NT2/D1 (cell line): ENCODE data around the gene LZTS3.
"Not testable (repeated sequence)": the region's sequence is repeated elsewhere in the genome, so short reads cannot be mapped to it uniquely, and the experiment has no call there.

ENCODE experiments used
- DNase-seq: peaks from one replicate; pipeline ENCODE4 v3.0.0-alpha.2; 2011; ENCODE audit warnings: low read depth, low spot score
- H3K27me3 ChIP-seq: 2 replicates; pipeline ENCODE4 v1.6.0; 2011; ENCODE audit warnings: mild to moderate bottlenecking; ENCODE audit not compliant: insufficient read length, insufficient read depth
- H3K36me3 ChIP-seq: 2 replicates; pipeline ENCODE4 v1.6.1; 2011; ENCODE audit warnings: mild to moderate bottlenecking, low read length, mixed read lengths; ENCODE audit not compliant: insufficient read depth, insufficient read length
- H3K4me1 ChIP-seq: 2 replicates; pipeline ENCODE4 v1.5.1; 2011; ENCODE audit not compliant: insufficient read depth, insufficient read length
- H3K4me3 ChIP-seq: 2 replicates; pipeline ENCODE4 v1.5.1; 2011; ENCODE audit warnings: low read depth; ENCODE audit not compliant: insufficient read length
- H3K9ac ChIP-seq: 2 replicates; pipeline ENCODE4 v1.6.0; 2011; ENCODE audit warnings: low read depth; ENCODE audit not compliant: insufficient read length
- H3K9me3 ChIP-seq: 2 replicates; pipeline ENCODE4 v1.5.1; 2011; ENCODE audit warnings: mild to moderate bottlenecking, low read length; ENCODE audit not compliant: insufficient read depth
- SUZ12 ChIP-seq: IDR thresholded peaks from 2 replicates; pipeline ENCODE4 v1.6.1; 2011; ENCODE audit not compliant: insufficient read length, insufficient read depth; ENCODE audit errors: extremely low read depth
- YY1 ChIP-seq: IDR thresholded peaks from 2 replicates; pipeline ENCODE4 v1.6.1; 2011; ENCODE audit not compliant: insufficient read length, insufficient read depth
- ZNF274 ChIP-seq: IDR thresholded peaks from 2 replicates; pipeline ENCODE4 v1.6.1; 2011; ENCODE audit warnings: mild to moderate bottlenecking, low read depth, low read length

The LZTS3 gene

DNA sequence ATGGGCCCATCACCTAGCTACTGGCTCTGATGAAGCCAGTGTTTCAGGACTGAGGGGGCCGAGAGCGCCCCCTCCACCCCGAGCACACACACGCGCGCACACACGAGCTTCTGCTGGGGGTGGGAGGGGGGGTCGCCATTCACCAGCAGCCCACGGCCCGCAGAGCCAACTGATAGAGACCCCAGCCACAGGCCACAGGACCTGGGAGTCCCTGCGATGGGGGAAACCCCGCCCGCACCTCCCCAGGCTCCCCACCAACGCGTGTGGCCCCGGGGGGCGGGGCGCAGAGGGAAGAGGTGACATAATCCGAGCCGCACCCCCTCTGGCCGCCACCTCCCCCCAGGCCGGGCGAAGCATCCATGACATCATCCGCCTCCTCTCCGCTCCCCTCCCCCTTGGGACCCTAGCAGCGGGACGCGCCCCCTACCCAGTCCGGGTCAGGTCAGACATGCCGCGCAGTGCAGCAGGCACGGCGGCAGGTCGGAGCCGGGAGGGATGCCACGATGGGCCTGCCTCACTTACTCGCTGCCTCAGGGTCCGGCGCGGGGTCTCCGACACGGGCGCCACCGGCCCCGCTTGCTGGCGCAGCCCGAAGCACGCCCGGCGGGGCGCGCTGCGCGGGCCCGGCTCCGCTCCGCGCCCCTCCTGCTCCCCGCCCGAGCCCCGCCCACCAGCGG is at the start of gene LZTS3:
Gene LZTS3, minus strand, starts transcription at position 617 of the 677 bp plus-strand sequence. CDS start 6,386 bp downstream, outside the sequence.
- Histone ChIP-seq H3K9ac (peak within 1 kb of the TSS; percentile 97), H3K36me3 (peaks cover 2% of the 10 kb centered on the region), H3K4me3 (peak within 1 kb of the TSS; percentile 83), H3K4me1 (peaks cover 19% of the 10 kb centered on the region), H3K9me3 (no peaks in the 10 kb centered on the region), H3K27me3 (peaks cover 5% of the 10 kb centered on the region)
- TF ChIP-seq ZNF274: no peak
- TF ChIP-seq SUZ12: no peak
- no peak for TF ChIP-seq YY1
- DNase-seq: peak; percentile 61

GRCh38 chr20:3221398-3222226 is 48.3 kb upstream of the LZTS3 start:
- H3K9me3 ChIP-seq: no peaks in the 10 kb centered on the region
- no peaks in the 10 kb centered on the region for H3K27me3 ChIP-seq
- no peak overlapping the region for H3K9ac ChIP-seq
- H3K4me1 ChIP-seq: peaks cover 11% of the 10 kb centered on the region
- peaks cover 64% of the 10 kb centered on the region for H3K36me3 ChIP-seq
- TF ChIP-seq SUZ12 (no peak), ZNF274 (no peak), YY1 (no peak)
- H3K4me3 ChIP-seq: no peak overlapping the region
- no peak for DNase-seq

GRCh38 chr20:3218307-3218988 is 45.1 kb upstream of the LZTS3 start:
- H3K9me3 ChIP-seq: no peaks in the 10 kb centered on the region
- TF ChIP-seq SUZ12 (no peak), ZNF274 (no peak), YY1 (no peak)
- no peak overlapping the region for H3K4me3 ChIP-seq
- no peak for DNase-seq
- H3K4me1 ChIP-seq: peaks cover 7% of the 10 kb centered on the region
- peaks cover 69% of the 10 kb centered on the region for H3K36me3 ChIP-seq
- H3K9ac ChIP-seq: peak overlapping the region; percentile 50
- no peaks in the 10 kb centered on the region for H3K27me3 ChIP-seq

DNA sequence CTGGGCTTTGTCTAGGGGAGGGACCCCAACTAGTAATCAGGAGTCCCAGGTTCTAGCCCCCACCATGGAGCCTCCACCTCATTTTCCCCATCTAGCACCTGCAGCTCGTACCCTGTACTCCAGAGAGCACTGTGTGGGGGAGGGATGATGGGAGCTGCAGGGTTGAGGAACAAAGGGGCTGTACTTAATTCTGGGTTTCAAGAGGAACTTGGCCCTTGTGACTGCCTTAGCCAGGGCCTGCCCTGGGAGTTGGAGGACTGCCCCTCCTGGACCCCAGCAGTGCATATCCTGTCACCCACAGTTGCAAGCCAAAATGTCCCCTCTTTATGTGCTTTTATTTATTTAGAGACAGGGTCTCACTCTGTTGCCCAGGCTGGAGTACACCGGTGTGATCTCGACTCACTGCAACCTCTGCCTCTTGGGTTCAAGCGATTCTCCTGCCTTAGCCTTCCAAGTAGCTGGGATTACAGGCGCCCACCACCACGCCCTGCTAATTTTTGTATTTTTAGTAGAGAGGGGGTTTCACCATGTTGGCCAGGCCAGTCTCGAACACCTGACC is 42.1 kb upstream of the LZTS3 start:
- not testable (repeated sequence) for DNase-seq, H3K9ac ChIP-seq, H3K4me1 ChIP-seq, H3K4me3 ChIP-seq, H3K27me3 ChIP-seq, H3K9me3 ChIP-seq
- H3K36me3 ChIP-seq: peaks cover 51% of the 10 kb centered on the region

DNA sequence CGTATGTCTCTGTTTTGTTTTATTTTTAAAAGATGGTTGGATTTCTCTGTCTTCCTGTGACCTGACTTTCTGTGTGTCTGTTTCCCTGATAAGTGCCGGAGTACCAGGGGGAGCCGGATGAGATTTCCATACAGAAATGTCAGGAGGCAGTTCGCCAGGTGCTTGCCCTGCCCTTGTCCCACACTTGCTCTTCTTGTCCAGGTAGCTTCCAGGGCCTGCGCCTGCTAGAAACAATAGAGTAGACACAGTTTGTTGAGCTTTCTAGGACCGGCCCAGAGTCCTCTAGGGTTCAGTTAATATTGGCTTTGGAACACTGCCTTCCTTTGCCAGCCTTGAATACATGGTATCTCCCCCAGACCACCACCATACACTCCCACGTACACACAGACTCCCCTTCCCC is 39.9 kb upstream of the LZTS3 start:
- H3K9ac ChIP-seq: no peak overlapping the region
- DNase-seq: no peak
- H3K4me1 ChIP-seq: peaks cover 6% of the 10 kb centered on the region
- H3K9me3 ChIP-seq: no peaks in the 10 kb centered on the region
- peaks cover 39% of the 10 kb centered on the region for H3K36me3 ChIP-seq
- H3K27me3 ChIP-seq: no peaks in the 10 kb centered on the region
- no peak overlapping the region for H3K4me3 ChIP-seq
- TF ChIP-seq YY1: no peak
- TF ChIP-seq SUZ12: no peak
- TF ChIP-seq ZNF274: no peak

DNA sequence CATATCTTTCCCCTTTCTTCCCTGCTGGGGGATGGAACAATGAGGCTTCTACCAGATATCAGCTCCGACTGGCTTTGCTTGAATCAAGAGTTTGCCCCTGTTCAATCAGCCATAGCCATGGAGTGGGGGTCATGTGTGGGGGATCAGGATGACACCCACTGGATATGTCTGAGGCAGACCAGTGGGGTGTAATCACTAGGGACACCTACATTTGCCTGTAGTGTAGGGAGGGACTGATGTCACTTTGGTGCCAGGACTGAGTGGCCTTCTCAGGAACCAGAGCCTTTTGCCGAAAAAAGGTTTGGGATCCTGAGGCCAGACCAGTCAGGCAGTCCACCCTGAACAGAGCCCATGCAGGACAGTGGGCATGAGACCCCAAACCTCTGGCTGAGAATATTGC is 37.0 kb upstream of the LZTS3 start:
- no peaks in the 10 kb centered on the region for H3K9me3 ChIP-seq
- H3K4me1 ChIP-seq: peaks cover 4% of the 10 kb centered on the region
- TF ChIP-seq ZNF274: no peak
- no peak for TF ChIP-seq SUZ12
- TF ChIP-seq YY1: no peak
- peak overlapping the region; percentile 83 for H3K9ac ChIP-seq
- H3K36me3 ChIP-seq: peaks cover 32% of the 10 kb centered on the region
- DNase-seq: no peak
- no peaks in the 10 kb centered on the region for H3K27me3 ChIP-seq
- peak overlapping the region; percentile 56 for H3K4me3 ChIP-seq

GRCh38 chr20:3209946-3210317 is 36.6 kb upstream of the LZTS3 start:
- peak overlapping the region; percentile 83 for H3K9ac ChIP-seq
- H3K36me3 ChIP-seq: peaks cover 28% of the 10 kb centered on the region
- no peaks in the 10 kb centered on the region for H3K9me3 ChIP-seq
- TF ChIP-seq SUZ12 (no peak), ZNF274 (no peak), YY1 (no peak)
- peak overlapping the region; percentile 56 for H3K4me3 ChIP-seq
- no peaks in the 10 kb centered on the region for H3K27me3 ChIP-seq
- no peak for DNase-seq
- H3K4me1 ChIP-seq: peaks cover 4% of the 10 kb centered on the region
